Activated gamma-delta T cell treated with Interleukin-2 at 50 U/mL for 16 hours (primary cell): ENCODE data around the gene GAA.

Experiments used
- DNase-seq: peaks from one replicate; pipeline ENCODE4 v3.0.0-alpha.2; 2020

GAA gene

GRCh38 chr17:80101011-80101945, at the start of gene GAA:
Gene GAA, plus strand, starts transcription at chr17:80101581. Its CDS starts 3,006 bp downstream, at chr17:80104587.
- peak; percentile 87 for DNase-seq

- DNase-seq = no peak
These were observed 49.7 kb upstream of the GAA start for GRCh38 chr17:80051681-80052080.

- no peak for DNase-seq
These were observed 48.3 kb upstream of the GAA start for GRCh38 chr17:80053102-80053501.

GRCh38 chr17:80055597-80055996, 45.8 kb upstream of the GAA start:
- DNase-seq = no peak

GRCh38 chr17:80058311-80058955, 42.9 kb upstream of the GAA start:
- no peak for DNase-seq

GRCh38 chr17:80060644-80061043, 40.7 kb upstream of the GAA start:
- no peak for DNase-seq

GRCh38 chr17:80061421-80061820, 40.0 kb upstream of the GAA start:
- DNase-seq = no peak

GRCh38 chr17:80063830-80064585, 37.4 kb upstream of the GAA start:
- DNase-seq = no peak

- DNase-seq = no peak
These were observed 36.7 kb upstream of the GAA start for GRCh38 chr17:80064696-80065095.

- no peak for DNase-seq
These were observed 35.8 kb upstream of the GAA start for GRCh38 chr17:80065478-80066170.

GRCh38 chr17:80067393-80067986, 33.9 kb upstream of the GAA start:
- DNase-seq = no peak

GRCh38 chr17:80068301-80069222, 32.8 kb upstream of the GAA start:
- no peak for DNase-seq

- DNase-seq = no peak
These were observed 30.8 kb upstream of the GAA start for GRCh38 chr17:80070375-80071115.

- no peak for DNase-seq
These were observed 30.1 kb upstream of the GAA start for GRCh38 chr17:80071116-80071841.

- no peak for DNase-seq
These were observed 29.0 kb upstream of the GAA start for GRCh38 chr17:80072410-80072809.

- DNase-seq = no peak
These were observed 21.3 kb upstream of the GAA start for GRCh38 chr17:80080081-80080480.

GRCh38 chr17:80081596-80081995, 19.8 kb upstream of the GAA start:
- no peak for DNase-seq

GRCh38 chr17:80082403-80083135, 18.8 kb upstream of the GAA start:
- peak; percentile 52 for DNase-seq

- DNase-seq = no peak
These were observed 18.2 kb upstream of the GAA start for GRCh38 chr17:80083136-80083661.
